Panc1 (cell line): Measurements from ENCODE around the gene DSG3. TPM values are rescaled to one million over a fixed set of nuclear protein-coding genes. Genes with fewer than 3 reads are reported as not detected.

Experiments
- ATAC-seq: fragments of 200-7000 bp; cut with Tn5 transposase; 2 replicates; pipeline ENCODE4 v1.9.1; 2020; ENCODE audit warnings: mild to moderate bottlenecking, moderate library complexity
- BruUV-seq: library from RNA; stranded (reverse); fragments of 400-500 nt; replicated peaks from 2 replicates; lab custom pipeline; 2021; lab: Mats Ljungman, UMichigan
- CTCF ChIA-PET: fragments of 300-600 bp; sonication (Branson Sonifier 250); formaldehyde crosslinking; loops from one replicate; lab custom pipeline; 2022; ENCODE audit warnings: antibody characterized with exemption; lab: Charles Lee
- POLR2A ChIA-PET: fragments of 300-600 bp; sonication (Branson Sonifier 250); formaldehyde crosslinking; loops from one replicate; lab custom pipeline; 2022; ENCODE audit warnings: antibody characterized with exemption; lab: Charles Lee
- DNase-seq: peaks from one replicate; pipeline ENCODE4 v3.0.0-alpha.2; 2010; ENCODE audit warnings: low read depth, low spot score
- H3K27ac ChIP-seq: 2 replicates; pipeline ENCODE4 v1.5.1; 2011; ENCODE audit warnings: mild to moderate bottlenecking, low read length, inconsistent platforms
- H3K27me3 ChIP-seq: fragments of 200-500 bp; sonication (Bioruptor generic); 2 replicates; pipeline ENCODE4 v1.6.0; 2014; ENCODE audit warnings: low read length, inconsistent platforms; ENCODE audit not compliant: control insufficient read depth, insufficient read depth
- H3K36me3 ChIP-seq: fragments of 200-500 bp; sonication (Bioruptor generic); 2 replicates; pipeline ENCODE4 v1.5.1; 2014; ENCODE audit warnings: inconsistent platforms, mild to moderate bottlenecking, low read length, moderate library complexity; ENCODE audit not compliant: control insufficient read depth, insufficient read depth
- H3K4me1 ChIP-seq: 2 replicates; pipeline ENCODE4 v1.5.1; 2011; ENCODE audit warnings: inconsistent platforms, mild to moderate bottlenecking, low read length, moderate library complexity; ENCODE audit not compliant: control insufficient read depth, insufficient read depth
- H3K4me3 ChIP-seq, 2 experiments: 2 replicates each; pipeline ENCODE4 v1.5.1; 2011 to 2012; ENCODE audit warnings: low read depth in 2 of 2, low read length in 2 of 2, mild to moderate bottlenecking in 2 of 2, inconsistent platforms in 1 of 2, moderate library complexity in 1 of 2
- H3K9me3 ChIP-seq: fragments of 200-500 bp; sonication (Bioruptor generic); 2 replicates; pipeline ENCODE4 v1.5.1; 2014; ENCODE audit warnings: low read depth, mild to moderate bottlenecking, inconsistent platforms, low read length, moderate library complexity; ENCODE audit not compliant: control insufficient read depth, insufficient read depth
- POLR2AphosphoS5 ChIP-seq: IDR thresholded peaks from 2 replicates; pipeline ENCODE4 v1.6.1; 2012; ENCODE audit warnings: mild to moderate bottlenecking, low read depth, low read length, moderate library complexity
- SIN3A ChIP-seq: IDR thresholded peaks from 2 replicates; pipeline ENCODE4 v1.6.1; 2012; ENCODE audit warnings: low read depth, mild to moderate bottlenecking, low read length, moderate library complexity, borderline replicate concordance; ENCODE audit not compliant: insufficient read depth
- TCF7L2 ChIP-seq: IDR thresholded peaks from 2 replicates; pipeline ENCODE4 v1.6.1; 2011; ENCODE audit warnings: mild to moderate bottlenecking, low read depth, low read length, inconsistent platforms
- in situ Hi-C: cut with HindIII; loops from 2 replicates; pipeline ENCODE4 v1.10.0; 2016; ENCODE audit warnings: low sequenced_read_pairs, low pct_unique_long_range_greater_than_20kb
- intact Hi-C: fragments of 100-400 bp; cut with micrococcal nuclease; formaldehyde crosslinking; loops from one replicate; pipeline ENCODE4 v1.10.0; 2022; ENCODE audit not compliant: unreplicated experiment
- total RNA-seq: library from RNA; stranded (reverse); gene quantifications from one replicate; pipeline ENCODE4 v1.2.1, GENCODE V29; 2021; ENCODE audit not compliant: unreplicated experiment
- TF ChIP-seq, protein P1 (sequence below), 2 experiments: IDR thresholded peaks; 2 replicates each; pipeline ENCODE4 v1.6.1; 2011 to 2012; ENCODE audit warnings: low read depth in 2 of 2, control low read depth in 1 of 2, low read length in 1 of 2, mild to moderate bottlenecking in 1 of 2, moderate library complexity in 1 of 2; ENCODE audit not compliant: insufficient read depth in 1 of 2
- TF ChIP-seq, protein P2 (sequence below): fragments of 450-650 bp; IDR thresholded peaks from 2 replicates; pipeline ENCODE4 v1.5.1; 2017; ENCODE audit warnings: mild to moderate bottlenecking

The DSG3 gene
- total RNA-seq, 1 experiment from 2014 or later: 0.03 TPM

DNA sequence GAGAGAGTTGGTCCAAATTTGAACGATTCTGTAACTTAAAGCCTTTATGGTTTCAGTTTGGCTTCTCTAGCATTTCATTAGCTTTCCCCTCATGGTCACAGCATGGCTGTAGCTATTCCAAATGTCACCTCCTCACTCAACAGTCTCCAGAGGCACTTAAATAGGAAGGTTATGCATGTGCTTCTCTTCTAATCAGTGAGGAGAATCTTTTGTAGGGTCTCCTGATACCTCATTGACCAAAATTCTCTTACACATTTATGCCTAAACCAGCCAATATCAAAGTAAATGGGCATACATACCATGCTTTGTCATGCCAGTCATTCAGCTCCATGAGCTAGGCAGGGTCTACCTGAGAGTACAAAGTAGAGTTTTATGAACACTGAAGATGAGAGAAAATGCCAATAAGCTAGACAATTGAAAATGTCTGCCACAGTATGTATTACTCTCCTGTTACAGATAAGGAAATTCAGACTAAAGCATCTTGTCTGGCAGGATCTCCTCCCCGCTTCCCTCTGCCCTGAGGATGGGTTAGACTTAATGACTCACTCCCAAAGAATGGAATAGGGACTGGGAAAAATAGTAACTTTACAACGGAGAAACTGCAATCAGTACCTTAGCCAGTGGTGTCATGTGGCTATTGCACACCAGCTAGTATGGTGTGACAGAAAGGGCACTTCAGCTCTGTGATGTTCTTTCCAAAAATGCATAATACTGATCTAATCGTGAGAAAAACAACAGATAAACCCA, 65.8 kb downstream of the DSG3 start:
- TF ChIP-seq TCF7L2 (no peak), POLR2AphosphoS5 (no peak), SIN3A (no peak)
- TF ChIP-seq, protein P1, sequence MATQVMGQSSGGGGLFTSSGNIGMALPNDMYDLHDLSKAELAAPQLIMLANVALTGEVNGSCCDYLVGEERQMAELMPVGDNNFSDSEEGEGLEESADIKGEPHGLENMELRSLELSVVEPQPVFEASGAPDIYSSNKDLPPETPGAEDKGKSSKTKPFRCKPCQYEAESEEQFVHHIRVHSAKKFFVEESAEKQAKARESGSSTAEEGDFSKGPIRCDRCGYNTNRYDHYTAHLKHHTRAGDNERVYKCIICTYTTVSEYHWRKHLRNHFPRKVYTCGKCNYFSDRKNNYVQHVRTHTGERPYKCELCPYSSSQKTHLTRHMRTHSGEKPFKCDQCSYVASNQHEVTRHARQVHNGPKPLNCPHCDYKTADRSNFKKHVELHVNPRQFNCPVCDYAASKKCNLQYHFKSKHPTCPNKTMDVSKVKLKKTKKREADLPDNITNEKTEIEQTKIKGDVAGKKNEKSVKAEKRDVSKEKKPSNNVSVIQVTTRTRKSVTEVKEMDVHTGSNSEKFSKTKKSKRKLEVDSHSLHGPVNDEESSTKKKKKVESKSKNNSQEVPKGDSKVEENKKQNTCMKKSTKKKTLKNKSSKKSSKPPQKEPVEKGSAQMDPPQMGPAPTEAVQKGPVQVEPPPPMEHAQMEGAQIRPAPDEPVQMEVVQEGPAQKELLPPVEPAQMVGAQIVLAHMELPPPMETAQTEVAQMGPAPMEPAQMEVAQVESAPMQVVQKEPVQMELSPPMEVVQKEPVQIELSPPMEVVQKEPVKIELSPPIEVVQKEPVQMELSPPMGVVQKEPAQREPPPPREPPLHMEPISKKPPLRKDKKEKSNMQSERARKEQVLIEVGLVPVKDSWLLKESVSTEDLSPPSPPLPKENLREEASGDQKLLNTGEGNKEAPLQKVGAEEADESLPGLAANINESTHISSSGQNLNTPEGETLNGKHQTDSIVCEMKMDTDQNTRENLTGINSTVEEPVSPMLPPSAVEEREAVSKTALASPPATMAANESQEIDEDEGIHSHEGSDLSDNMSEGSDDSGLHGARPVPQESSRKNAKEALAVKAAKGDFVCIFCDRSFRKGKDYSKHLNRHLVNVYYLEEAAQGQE (IDR thresholded peaks at IDR 0.05; ENCODE audit: insufficient read depth in 1 of 2, low read depth in 2 of 2, low read length in 1 of 2): no peak
- TF ChIP-seq, protein P2, sequence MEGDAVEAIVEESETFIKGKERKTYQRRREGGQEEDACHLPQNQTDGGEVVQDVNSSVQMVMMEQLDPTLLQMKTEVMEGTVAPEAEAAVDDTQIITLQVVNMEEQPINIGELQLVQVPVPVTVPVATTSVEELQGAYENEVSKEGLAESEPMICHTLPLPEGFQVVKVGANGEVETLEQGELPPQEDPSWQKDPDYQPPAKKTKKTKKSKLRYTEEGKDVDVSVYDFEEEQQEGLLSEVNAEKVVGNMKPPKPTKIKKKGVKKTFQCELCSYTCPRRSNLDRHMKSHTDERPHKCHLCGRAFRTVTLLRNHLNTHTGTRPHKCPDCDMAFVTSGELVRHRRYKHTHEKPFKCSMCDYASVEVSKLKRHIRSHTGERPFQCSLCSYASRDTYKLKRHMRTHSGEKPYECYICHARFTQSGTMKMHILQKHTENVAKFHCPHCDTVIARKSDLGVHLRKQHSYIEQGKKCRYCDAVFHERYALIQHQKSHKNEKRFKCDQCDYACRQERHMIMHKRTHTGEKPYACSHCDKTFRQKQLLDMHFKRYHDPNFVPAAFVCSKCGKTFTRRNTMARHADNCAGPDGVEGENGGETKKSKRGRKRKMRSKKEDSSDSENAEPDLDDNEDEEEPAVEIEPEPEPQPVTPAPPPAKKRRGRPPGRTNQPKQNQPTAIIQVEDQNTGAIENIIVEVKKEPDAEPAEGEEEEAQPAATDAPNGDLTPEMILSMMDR: no peak
- in situ Hi-C loops: no loop called here
- ATAC-seq (no peak), DNase-seq (no peak)
- no peaks in the 10 kb centered on the region for H3K27me3 ChIP-seq
- BruUV-seq: no TSS peak
- no peak overlapping the region for H3K4me3 ChIP-seq
- H3K4me1 ChIP-seq: no peaks in the 10 kb centered on the region; the same call in 1 of the 2 replicates
- H3K27ac ChIP-seq: no peak overlapping the region
- intact Hi-C loops: no loop called here
- H3K9me3 ChIP-seq: no peaks in the 10 kb centered on the region
- ChIA-PET POLR2A (no interaction called here), CTCF (no interaction called here)
- no peaks in the 10 kb centered on the region for H3K36me3 ChIP-seq

DNA sequence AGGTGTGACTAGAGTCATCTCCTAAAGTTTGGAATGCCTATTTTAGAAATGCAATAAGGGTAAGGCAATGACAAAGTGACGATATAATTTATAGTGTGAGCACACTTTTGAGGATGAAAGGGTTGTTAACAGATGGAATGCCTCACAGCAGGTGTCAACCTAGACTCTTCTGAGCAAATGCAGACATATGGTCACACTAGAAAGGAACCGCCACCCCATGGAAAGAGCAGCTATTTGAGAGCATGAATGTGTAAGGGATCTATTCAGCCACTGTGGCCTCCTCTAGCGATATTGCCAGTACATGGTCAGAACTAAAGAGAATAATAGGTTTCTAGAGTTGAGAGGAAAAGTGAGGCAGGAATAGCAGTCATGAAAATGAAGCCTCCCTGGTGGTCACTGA, 68.9 kb downstream of the DSG3 start:
- H3K27me3 ChIP-seq: no peaks in the 10 kb centered on the region
- no peaks in the 10 kb centered on the region for H3K4me1 ChIP-seq
- H3K36me3 ChIP-seq: no peaks in the 10 kb centered on the region
- ChIA-PET CTCF (no interaction called here), POLR2A (no interaction called here)
- no peak overlapping the region for H3K4me3 ChIP-seq
- BruUV-seq: no TSS peak
- H3K27ac ChIP-seq: no peak overlapping the region
- in situ Hi-C loops (no loop called here), intact Hi-C loops (no loop called here)
- TF ChIP-seq SIN3A (no peak), TCF7L2 (no peak)
- DNase-seq (no peak), ATAC-seq (no peak)
- H3K9me3 ChIP-seq: no peaks in the 10 kb centered on the region

DNA sequence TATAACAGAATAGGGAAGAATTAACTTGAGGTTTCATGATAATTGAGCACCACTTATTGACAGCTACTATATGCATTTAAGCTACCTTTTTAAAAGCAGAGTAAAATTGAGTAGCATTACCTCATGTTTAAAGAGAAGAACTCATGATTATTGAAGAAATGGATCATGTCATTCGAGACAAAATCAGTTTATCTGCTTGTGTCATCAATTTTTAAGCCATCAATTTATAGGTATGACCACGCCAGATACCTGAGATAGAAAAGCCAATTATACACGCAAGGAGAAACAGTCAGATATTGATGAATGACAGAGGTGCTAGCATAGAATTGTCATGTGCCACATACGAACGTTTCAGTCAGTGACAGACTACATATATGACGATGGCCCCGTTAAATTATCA, 78.8 kb downstream of the DSG3 start:
- no peak overlapping the region for H3K4me3 ChIP-seq
- intact Hi-C loops (no loop called here), in situ Hi-C loops (no loop called here)
- TF ChIP-seq, protein P1 (IDR thresholded peaks at IDR 0.05; ENCODE audit: insufficient read depth in 1 of 2, low read depth in 2 of 2, low read length in 1 of 2): no peak
- no peak for TF ChIP-seq SIN3A
- TF ChIP-seq, protein P2: no peak
- TF ChIP-seq POLR2AphosphoS5: no peak
- TF ChIP-seq TCF7L2: no peak
- DNase-seq (no peak), ATAC-seq (no peak)
- H3K27me3 ChIP-seq: no peaks in the 10 kb centered on the region
- no peaks in the 10 kb centered on the region for H3K9me3 ChIP-seq
- no TSS peak for BruUV-seq
- ChIA-PET CTCF (no interaction called here), POLR2A (no interaction called here)
- no peaks in the 10 kb centered on the region for H3K36me3 ChIP-seq
- no peaks in the 10 kb centered on the region for H3K4me1 ChIP-seq
- H3K27ac ChIP-seq: no peak overlapping the region
